NCI-H345 treated with DMSO at 0.1 percent for 48 hours (cell line): Measurements from ENCODE around the gene LRP1.

Source experiments
- DNase-seq: peaks from one replicate; lab custom pipeline; 2025; ENCODE audit not compliant: unreplicated experiment; lab: John Stamatoyannopoulos, UW

The LRP1 gene

DNA sequence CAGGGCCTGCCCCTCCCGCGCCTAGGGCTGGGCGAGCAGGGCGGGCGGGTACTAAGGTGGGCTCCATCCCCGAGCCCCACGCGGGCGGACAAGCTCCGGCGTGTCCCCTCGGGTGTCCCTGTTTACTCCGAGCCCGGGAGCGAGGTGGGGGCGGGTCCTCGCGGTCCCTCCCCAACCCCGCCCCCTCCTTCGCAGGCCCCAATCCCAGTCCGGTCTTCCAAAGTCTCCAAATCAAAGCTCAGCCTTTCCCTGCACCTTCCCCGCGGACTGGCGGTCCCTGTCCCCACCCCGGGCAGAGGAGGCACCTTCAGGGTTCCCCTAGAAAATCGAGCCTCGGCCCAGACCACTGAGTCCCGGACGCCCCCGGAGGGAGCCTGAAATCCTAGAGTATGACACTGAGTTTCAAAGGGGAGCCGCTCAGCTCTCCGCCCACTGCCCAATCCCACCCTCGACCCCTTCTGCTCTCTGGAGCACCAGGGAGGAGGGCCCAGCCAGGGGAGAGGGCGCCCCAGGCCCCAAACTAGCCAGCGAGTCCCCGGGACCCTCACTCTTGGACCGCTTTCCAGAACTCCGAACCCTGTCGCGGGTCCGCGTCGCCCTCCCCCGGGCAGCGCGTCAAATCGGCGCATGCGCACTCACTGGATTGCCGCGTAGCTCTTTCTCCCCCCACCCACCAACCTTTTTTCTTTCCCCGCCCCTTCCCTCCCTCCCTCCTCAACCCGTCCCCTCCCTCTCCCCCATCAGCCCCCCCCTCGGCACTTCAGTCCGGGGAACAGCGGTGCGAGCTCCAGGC, at the start of gene LRP1:
Gene LRP1 (plus strand): TSS at position 758 of the 793 bp plus-strand sequence. CDS start 482 bp downstream, outside the sequence.
- DNase-seq = peak; percentile 69

DNA sequence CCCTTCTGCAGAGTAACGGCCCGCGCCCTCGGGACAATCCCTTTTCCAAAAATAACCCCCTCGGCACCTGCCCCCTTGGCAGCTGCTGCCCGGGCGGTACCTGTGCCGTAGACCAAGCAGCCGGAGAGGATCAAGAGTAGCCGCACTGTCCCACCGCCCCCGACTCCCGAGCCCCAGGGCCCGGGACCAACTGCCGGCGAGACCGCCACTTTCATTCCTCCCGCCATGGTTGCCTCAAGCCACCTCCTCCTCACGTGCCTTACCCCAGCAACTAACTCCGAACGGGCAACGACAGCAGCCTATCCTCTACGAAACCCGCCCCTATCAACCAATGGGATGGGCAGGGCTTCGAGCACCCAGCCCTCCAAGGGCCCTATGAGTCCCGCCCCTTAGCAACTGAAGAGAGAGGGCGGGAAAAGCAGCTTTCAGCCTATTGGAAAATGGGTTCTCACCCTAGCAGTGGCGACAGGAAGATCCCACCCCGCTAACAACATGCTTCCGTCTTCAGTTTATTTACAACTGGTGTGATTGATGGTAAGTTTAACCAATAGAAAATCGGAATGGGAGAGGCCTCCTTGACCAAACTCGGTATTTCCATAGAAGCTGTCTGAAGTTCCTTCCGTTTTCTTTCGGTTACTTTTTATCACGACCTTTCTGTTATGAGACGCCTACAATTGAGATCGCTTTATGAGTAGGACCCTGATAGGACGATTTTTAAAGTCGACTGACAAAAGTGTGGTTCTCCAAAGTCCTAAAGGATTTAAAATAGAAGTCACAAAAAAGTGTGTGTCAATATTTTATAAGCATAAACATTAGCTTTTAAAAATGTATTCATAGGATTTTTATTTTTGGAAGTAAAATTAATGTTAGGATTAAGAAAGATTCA, 49.5 kb upstream of the LRP1 start, which contains the start of gene NEMP1:
Gene NEMP1 (minus strand): TSS at position 273 of the 886 bp plus-strand sequence. CDS start 46 bp downstream, at position 227.
- peak; percentile 100 for DNase-seq

DNA sequence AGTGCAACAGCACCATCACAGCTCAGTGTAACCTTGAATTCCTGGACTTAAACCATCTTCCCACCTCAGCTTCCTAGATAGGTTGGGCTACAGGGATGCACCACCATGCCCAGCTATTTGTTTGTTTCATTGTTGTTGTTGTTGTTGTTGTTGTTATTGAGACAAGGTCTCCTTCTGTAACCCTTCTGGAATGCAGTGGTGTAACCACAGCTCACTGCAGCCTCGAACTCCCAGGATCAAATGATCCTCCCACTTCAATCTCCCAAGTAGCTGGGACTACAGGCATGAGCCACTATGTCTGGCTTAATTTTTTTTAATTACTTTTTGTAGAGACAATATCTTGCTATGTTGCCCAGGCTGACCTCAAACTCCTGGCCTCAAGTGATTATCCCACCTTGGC, 48.5 kb upstream of the LRP1 start:
- no peak for DNase-seq

DNA sequence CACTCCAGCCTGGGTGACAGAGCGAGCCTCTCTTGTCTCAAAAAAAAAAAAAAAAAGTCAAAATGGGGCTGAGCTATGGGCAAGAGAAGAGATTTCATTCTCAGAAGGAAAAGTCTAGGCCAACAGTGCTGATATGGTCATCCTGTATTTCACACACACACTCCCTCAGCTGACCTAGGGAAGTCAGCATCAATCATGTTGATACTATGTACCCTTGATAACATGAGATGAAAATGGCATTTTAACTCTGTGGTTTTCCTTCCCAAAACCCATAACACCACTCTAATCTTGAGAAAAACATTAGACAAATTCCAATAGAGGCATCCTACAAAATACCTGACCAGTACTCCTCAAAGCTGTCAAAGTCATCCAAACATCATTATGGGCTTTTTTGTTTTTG, 47.4 kb upstream of the LRP1 start:
- no peak for DNase-seq

DNA sequence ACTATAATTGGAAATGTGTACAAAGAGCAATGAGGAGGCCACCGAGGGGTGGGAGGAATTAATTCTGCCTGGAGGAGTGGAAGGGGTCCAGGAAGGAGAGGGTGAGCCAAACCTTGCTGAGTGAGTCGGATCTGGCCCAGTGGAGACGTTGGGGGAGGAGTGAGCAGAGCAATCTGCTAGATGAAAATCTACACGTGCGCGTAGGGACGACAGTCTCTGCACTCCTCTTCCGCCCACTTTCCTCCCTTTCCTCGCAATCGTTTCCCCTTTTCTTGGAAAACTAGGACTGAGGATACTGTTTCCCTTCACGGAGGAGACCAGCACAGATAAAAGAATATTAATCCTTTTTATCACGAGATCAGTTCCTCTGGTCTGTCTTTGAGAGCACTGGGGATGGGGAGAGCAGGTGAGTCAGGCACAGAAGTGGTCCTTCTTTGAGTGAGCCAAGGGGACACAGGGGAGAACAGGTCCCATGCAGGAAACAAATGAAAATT, 42.2 kb upstream of the LRP1 start:
- DNase-seq = no peak

DNA sequence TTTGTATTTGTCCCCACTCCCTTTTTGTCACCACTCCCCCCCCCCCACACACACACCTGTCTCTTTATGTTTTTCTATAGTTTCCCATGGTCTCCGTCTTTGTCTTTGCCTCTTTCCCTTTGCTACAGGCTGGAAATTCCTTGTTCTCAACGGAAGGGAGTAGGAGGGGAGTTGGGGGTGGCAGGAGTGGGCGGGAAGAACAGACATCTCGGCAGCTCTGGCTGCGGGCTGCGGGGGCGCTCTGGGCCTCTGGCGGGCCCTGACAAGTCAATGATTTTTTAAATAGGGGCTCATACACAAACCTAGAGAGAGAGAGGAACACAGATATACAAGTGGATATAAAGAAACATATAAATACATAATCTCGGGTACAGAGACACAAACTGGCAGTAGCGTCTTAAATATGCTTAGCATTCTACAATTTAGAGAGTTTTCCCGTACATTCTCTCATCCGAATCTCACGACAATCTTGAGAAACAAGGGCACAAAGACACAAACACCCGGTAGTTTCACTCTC, 41.7 kb upstream of the LRP1 start:
- DNase-seq = no peak

DNA sequence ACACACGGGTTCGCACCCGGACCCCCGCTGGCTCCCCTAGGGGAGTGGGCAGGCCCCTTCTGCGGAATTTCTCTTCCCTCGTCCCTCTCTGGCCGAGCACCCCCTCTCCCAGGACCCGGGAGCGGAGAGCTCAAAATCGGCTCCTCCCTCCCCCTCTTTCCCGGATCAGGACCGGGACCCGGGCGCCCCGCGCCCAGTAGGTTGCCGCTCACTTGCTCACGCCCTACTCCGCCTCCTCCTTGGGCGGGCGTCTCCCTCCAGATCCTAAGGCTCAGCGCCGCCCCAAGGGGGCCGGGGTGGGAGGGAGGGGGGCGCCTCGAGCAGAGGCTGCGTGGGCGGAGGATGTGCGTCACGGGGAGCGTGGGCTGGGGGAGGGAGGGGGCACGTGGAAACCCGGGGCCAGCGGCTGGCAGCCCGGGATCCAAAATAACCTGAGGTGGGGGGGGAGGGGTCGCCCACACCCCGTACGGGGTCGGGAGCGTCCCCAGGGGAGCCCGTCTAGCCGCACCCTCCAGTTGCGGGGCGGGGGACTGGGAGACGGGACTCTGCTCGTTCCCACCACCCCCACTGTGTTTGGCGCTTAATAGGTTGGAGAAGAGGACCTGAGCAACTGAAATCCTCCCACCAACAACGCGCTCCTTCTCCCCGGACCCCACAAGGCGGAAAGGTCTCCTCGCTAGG, 41.1 kb upstream of the LRP1 start:
- DNase-seq = no peak

DNA sequence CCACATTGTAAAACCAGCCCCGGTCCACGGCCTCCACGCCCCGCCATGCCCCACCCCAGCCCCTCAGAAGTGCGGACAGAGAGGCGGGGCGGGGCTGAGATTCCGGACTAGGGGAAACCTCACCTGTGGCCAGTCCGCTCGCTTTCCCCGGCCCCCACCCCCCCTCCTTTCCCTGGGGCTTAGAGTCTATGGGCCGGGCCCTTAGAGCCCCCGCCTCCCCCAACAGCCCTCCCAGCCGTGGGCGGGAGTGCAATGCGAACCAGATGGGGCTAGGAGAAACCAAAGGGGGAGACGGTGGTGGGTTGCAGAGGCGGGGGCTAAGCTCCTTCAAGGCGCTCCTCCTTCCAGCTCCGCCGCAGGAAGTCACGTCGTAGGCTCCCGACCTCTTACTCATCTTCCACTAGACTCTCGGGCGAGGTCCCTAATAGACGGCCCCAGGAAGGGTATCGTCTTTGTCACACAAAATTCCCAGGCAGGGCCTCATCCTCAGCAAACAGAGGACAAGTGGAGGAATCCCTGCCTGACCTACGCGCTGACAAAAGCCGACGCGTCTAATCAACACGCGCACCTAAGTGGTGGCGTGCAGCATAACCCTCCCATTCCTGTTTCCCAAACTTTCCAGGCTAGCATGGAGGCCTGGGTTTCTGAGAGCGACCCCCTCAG, 40.5 kb upstream of the LRP1 start:
- peak; percentile 38 for DNase-seq

DNA sequence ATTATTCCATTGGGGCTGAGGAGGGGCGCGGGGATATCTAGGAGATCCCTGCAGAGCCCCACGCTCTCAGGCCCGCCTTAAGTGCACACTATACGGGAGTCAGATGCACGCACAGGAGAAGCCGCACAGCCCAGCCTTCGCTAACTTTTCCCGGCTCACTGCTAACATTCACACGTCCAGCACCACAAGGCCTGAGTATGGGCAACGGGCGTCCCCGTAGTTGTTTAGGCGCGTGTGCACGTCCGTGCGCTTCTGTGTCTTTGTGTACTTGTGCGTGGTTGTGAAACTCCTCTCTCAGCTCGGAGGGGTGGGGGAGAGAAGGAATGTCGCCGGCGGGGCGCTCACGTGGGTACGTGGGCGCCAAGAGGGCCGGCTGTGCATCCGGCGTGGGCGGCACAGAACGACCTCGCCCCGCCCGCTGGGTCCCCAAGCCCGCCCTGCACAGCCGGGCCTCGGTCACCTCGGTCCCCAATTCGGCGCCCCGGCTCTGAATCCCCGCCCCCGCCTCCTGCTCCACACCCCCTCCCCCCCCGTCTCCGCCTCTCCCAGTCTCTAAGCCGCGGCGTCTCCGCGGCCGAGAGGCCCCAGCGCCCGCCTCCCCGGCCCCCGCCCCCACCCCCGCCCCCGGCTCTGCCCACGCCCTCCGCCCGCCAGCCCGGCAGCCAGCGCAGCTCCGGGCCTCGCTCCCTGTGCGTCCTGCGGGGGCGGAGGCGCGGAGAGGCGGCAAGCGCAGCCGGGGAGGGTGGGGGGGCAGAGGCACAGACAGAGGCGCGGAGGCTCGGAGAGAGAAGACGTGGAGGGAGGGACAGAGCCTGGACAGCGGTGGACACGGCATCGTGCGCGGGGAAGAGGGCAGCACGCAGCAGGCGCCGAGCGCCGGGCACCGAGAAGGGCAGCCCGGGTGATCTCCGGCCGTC, 39.7 kb upstream of the LRP1 start, which contains the start of gene NAB2:
Gene NAB2 (plus strand): TSS at position 761 of the 917 bp plus-strand sequence. CDS start 158 bp downstream, outside the sequence.
- peak; percentile 45 for DNase-seq

DNA sequence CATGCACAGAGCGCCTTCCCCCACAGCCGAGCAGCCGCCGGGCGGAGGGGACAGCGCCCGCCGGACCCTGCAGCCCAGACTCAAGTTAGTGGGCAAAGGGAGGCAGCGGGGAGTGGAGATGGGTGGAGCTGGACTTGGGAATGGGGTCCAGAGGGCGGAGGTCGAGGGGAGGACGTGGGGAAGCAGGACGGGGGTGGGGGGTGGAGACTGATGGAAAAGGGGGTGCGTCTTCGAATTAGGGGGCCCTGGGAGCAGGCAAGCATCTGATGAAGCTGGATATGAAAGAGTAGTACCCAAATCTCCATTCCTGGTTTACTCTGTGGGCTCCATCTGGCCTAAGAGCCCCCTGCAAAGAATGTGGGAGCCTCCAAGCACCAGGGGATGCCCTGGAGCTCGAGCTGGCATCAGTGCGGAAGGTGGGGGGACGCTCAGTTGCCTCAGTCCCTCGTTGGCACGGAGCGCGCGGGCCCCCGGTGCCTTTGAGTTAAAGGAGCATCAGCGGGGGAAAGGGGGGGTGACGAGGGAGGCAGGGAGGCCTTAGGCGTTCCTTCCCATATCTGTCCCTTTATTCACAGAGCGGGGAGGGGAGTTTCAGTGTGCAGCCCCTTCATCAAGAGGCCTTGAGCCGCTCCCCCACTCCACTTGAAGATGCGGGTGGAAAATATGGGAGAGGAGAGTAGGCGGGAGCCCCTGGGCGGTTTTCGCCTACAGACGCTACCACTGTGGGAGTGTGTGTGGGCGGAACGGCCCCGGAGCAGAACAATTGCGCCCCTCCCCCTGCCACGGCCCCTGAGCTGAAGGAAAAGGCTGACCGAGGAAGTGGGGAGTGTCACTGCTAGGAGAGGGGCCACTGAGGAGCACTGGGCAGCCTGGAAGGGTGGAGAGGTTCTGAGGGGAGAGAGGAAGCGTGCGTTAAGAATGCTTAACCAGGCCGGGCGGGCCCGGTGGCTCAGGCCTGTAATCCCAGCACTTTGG, 38.7 kb upstream of the LRP1 start:
- DNase-seq = no peak

DNA sequence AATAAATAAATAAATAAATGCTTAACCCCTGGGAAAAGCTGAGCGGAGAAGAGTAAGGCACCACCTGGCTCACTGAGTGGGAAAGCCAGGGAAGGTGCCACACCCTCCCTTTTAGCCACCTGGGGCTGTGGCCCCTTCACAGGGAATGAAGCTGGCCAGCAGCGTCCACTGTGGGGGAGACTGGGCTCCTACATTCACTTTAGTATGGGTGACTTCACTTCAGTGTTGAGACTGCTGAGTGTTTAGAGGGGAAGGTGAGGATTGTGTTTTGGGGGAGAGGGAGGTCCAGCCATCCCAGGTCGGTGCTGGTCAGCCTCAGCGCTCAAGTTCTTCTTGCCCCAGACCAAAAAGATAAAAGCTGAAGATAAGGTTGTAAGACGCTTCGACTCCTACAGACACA, 37.8 kb upstream of the LRP1 start:
- no peak for DNase-seq

DNA sequence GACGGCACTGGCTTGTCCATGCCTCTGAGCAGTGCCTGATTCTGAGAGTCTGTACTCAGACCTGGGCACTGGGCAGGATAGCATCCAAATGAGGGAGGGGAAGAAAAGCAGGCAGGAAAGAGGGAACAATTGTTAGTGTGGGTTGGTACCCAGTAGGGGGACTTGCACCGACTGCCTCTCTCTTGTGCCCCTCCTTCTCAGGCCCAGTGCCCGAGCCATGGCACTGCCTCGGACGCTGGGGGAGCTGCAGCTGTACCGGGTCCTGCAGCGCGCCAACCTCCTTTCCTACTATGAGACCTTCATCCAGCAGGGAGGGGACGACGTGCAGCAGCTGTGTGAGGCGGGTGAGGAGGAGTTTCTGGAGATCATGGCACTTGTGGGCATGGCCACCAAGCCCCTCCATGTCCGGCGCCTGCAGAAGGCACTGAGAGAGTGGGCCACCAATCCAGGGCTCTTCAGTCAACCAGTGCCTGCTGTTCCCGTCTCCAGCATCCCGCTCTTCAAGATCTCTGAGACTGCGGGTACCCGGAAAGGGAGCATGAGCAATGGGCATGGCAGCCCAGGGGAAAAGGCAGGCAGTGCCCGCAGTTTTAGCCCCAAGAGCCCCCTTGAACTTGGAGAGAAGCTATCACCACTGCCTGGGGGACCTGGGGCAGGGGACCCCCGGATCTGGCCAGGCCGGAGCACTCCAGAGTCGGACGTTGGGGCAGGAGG, 37.2 kb upstream of the LRP1 start:
- no peak for DNase-seq

DNA sequence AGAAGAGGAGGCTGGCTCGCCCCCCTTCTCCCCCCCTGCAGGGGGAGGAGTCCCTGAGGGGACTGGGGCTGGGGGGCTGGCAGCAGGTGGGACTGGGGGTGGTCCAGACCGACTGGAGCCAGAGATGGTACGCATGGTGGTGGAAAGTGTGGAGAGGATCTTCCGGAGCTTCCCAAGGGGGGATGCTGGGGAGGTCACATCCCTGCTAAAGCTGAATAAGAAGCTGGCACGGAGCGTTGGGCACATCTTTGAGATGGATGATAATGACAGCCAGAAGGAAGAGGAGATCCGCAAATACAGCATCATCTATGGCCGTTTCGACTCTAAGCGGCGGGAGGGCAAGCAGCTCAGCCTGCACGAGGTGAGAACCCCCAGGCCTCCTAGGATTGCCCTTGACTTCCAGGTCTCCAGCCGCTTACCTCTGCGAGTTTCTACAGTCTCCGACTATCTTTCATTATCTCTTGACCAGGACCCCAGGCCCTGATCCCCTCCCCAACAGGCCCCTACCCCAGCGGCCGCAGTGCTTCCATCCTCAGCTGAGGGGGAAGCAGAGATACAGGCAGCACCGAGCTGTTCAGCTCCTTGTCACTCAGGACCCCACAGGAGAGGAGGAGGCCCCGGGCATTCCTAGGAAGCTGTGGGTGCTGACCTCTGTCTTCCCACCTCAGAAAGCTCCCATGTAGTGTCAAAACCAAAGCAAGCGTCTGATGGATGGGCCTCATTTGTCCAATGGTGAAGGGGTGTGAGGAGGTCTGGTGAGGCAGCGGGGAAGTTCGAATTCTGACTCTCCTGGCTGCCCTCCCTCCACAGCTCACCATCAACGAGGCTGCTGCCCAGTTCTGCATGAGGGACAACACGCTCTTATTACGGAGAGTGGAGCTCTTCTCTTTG, 36.4 kb upstream of the LRP1 start:
- no peak for DNase-seq

DNA sequence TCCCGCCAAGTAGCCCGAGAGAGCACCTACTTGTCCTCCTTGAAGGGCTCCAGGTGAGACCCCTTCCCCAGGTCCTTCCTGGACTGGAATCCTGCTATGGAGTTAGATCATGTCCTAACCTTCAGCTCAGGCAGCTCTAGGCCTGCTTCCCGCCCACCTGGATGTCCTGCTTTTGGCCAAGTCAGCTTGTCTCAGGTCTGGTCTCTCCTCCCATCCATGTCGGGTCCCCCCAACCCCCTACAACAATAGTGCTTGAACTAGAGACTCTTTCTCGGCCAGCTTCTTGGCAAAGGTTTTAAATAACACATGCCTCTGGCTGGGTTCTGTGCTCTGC, 35.8 kb upstream of the LRP1 start:
- no peak for DNase-seq

DNA sequence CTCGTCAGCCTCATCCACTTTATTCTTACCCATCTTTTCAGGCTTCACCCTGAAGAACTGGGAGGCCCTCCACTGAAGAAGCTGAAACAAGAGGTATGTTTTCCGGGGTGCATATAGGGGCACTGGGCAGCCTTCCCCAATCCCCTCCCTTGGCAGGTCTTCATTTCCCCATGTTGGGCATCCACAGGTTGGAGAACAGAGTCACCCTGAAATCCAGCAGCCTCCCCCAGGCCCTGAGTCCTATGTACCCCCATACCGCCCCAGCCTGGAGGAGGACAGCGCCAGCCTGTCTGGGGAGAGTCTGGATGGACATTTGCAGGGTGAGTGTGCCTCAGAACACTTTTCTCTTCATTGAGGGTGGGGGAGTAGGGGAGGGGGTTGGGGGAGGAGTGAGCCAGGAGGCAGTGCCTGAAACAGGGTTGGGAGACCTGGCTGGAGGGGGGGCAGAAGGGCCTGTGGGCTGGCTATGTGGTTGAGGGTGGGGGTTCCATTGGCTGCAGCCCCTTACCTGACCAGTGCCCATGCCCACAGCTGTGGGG, 35.3 kb upstream of the LRP1 start:
- no peak for DNase-seq
